Loucy (cell line): ENCODE data around the gene C16orf86.
"Not testable (repeated sequence)": the region's sequence is repeated elsewhere in the genome, so short reads cannot be mapped to it uniquely, and the experiment has no call there.

Experiments used
- H2AFZ ChIP-seq: fragments of 200-600 bp; sonication (generic); 2 replicates; pipeline ENCODE4 v1.6.0; 2016; ENCODE audit warnings: antibody characterized with exemption, mild to moderate bottlenecking, low read length, moderate library complexity
- H3F3A ChIP-seq: fragments of 200-600 bp; 2 replicates; pipeline ENCODE4 v1.6.0; 2016; ENCODE audit warnings: antibody characterized with exemption, low read depth, mild to moderate bottlenecking
- H3K27me3 ChIP-seq: fragments of 200-600 bp; sonication (generic); 2 replicates; pipeline ENCODE4 v1.6.1; 2014; ENCODE audit warnings: low read length, mild to moderate bottlenecking; ENCODE audit not compliant: insufficient read depth, poor library complexity, severe bottlenecking
- H3K36me3 ChIP-seq: fragments of 200-600 bp; sonication (generic); 2 replicates; pipeline ENCODE4 v1.6.1; 2016; ENCODE audit warnings: low read length; ENCODE audit not compliant: insufficient read depth
- H3K4me1 ChIP-seq: fragments of 200-600 bp; sonication (generic); 2 replicates; pipeline ENCODE4 v1.5.1; 2014; ENCODE audit warnings: low read length, mild to moderate bottlenecking; ENCODE audit not compliant: insufficient read depth, poor library complexity, severe bottlenecking
- H3K4me2 ChIP-seq: fragments of 200-600 bp; sonication (generic); 2 replicates; pipeline ENCODE4 v1.6.0; 2014; ENCODE audit warnings: antibody characterized with exemption, low read length, low read depth, mild to moderate bottlenecking; ENCODE audit not compliant: poor library complexity, severe bottlenecking
- H3K4me3 ChIP-seq: fragments of 200-600 bp; sonication (generic); 2 replicates; pipeline ENCODE4 v1.5.1; 2014; ENCODE audit warnings: low read length, mild to moderate bottlenecking, mixed read lengths; ENCODE audit not compliant: poor library complexity, severe bottlenecking
- H3K79me2 ChIP-seq: fragments of 200-600 bp; sonication (generic); 2 replicates; pipeline ENCODE4 v1.6.1; 2014; ENCODE audit warnings: low read length; ENCODE audit not compliant: insufficient read depth
- H3K9ac ChIP-seq: fragments of 200-600 bp; sonication (generic); 2 replicates; pipeline ENCODE4 v1.6.0; 2014; ENCODE audit warnings: mild to moderate bottlenecking, low read depth, low read length, moderate library complexity; ENCODE audit not compliant: poor library complexity, severe bottlenecking
- H3K9me2 ChIP-seq: fragments of 200-600 bp; sonication (generic); replicated peaks from 2 replicates; pipeline ENCODE4 v1.6.1; 2016; ENCODE audit warnings: low read depth, low read length, mixed read lengths
- H3K9me3 ChIP-seq: fragments of 200-600 bp; sonication (generic); 2 replicates; pipeline ENCODE4 v1.6.1; 2014; ENCODE audit warnings: mild to moderate bottlenecking, antibody characterized with exemption, low read length, low read depth; ENCODE audit not compliant: insufficient read depth
- H4K20me1 ChIP-seq: fragments of 200-600 bp; sonication (generic); 2 replicates; pipeline ENCODE4 v1.6.0; 2014; ENCODE audit warnings: antibody characterized with exemption, low read length, mild to moderate bottlenecking; ENCODE audit not compliant: insufficient read depth, poor library complexity, severe bottlenecking
- EZH2phosphoT487 ChIP-seq: fragments of 200-600 bp; IDR thresholded peaks from 2 replicates; pipeline ENCODE4 v1.6.1; 2018; ENCODE audit warnings: antibody characterized with exemption, mild to moderate bottlenecking, moderate library complexity, borderline replicate concordance
- TF ChIP-seq, protein P1 (sequence below): fragments of 200-600 bp; sonication (generic); conservative IDR thresholded peaks from 2 replicates; pipeline ENCODE4 v1.5.1; 2014; ENCODE audit warnings: mild to moderate bottlenecking, antibody characterized with exemption, low read length

The C16orf86 gene

DNA sequence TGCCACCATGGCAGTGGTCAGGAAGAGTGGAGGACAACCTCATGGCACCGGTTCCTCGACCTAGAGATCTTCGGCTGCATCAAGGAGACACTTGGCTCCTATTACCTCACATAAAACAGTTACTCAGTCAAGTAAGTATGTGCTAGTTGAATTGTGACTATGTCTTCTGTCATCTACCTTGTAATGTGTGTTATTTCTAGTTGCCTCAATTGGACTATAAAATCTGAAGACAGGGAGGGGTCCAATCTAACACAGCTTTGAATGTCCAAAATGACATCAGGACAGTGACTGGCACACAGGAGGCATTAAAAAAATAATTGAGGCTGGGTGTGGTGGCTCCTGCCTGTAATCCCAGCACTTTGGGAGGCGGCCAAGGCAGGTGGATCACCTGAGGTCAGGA is 17.2 kb downstream of the C16orf86 start:
- no peak for TF ChIP-seq EZH2phosphoT487
- TF ChIP-seq, protein P1, sequence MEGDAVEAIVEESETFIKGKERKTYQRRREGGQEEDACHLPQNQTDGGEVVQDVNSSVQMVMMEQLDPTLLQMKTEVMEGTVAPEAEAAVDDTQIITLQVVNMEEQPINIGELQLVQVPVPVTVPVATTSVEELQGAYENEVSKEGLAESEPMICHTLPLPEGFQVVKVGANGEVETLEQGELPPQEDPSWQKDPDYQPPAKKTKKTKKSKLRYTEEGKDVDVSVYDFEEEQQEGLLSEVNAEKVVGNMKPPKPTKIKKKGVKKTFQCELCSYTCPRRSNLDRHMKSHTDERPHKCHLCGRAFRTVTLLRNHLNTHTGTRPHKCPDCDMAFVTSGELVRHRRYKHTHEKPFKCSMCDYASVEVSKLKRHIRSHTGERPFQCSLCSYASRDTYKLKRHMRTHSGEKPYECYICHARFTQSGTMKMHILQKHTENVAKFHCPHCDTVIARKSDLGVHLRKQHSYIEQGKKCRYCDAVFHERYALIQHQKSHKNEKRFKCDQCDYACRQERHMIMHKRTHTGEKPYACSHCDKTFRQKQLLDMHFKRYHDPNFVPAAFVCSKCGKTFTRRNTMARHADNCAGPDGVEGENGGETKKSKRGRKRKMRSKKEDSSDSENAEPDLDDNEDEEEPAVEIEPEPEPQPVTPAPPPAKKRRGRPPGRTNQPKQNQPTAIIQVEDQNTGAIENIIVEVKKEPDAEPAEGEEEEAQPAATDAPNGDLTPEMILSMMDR = no peak

DNA sequence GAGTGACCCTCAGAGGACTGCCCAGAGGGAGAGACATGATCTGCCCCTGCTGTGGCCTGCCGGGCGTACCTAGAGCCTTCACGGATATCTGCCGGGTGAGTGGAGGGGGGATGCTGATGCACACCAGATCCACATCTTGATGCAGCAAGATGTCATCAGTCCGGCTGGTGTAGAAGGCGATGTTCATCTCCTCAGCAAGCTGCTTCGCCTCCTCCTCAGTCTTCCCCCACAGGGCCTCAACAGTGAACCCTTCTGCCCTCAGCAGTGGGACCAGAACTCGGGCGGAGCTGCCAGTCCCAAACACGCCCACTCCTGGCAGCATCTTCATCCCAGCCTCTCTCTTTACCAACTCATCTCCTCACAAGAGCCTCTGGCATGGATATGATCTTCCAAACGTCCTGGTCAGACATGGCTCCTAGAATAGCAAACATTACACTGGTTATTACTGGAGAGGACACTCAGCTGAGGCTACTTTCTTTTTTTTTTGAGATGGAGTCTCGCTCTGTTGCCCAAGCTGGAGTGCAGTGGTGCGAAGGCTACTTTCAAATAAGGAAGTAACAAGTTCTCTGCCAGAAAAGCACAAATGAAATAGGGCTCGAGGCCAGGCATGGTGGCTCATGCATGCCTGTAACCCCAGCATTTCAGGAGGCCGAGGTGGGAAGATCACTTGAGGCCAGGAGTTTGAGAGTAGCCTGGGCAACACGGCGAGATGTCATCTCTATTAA is 18.9 kb downstream of the C16orf86 start:
- no peaks in the 10 kb centered on the region for H3K4me1 ChIP-seq
- no peaks in the 10 kb centered on the region for H4K20me1 ChIP-seq
- no peaks in the 10 kb centered on the region for H3F3A ChIP-seq
- no peak overlapping the region for H2AFZ ChIP-seq
- H3K9ac ChIP-seq = no peak overlapping the region
- no peak overlapping the region for H3K4me2 ChIP-seq
- no peaks in the 10 kb centered on the region for H3K27me3 ChIP-seq
- H3K9me2 ChIP-seq = no peaks in the 10 kb centered on the region
- H3K36me3 ChIP-seq = peaks cover 38% of the 10 kb centered on the region
- H3K4me3 ChIP-seq = no peak overlapping the region
- no peaks in the 10 kb centered on the region for H3K79me2 ChIP-seq
- TF ChIP-seq EZH2phosphoT487 = no peak
- TF ChIP-seq, protein P1 = no peak
- no peaks in the 10 kb centered on the region for H3K9me3 ChIP-seq

More for the DNA sequence above, 17.2 kb downstream of the C16orf86 start:
- H3K27me3 ChIP-seq = no peaks in the 10 kb centered on the region
- H3K4me2 ChIP-seq = no peak overlapping the region
- no peaks in the 10 kb centered on the region for H3K79me2 ChIP-seq
- no peaks in the 10 kb centered on the region for H3K9me2 ChIP-seq
- H3F3A ChIP-seq = no peaks in the 10 kb centered on the region
- H2AFZ ChIP-seq = no peak overlapping the region
- H3K4me1 ChIP-seq = no peaks in the 10 kb centered on the region
- no peak overlapping the region for H3K9ac ChIP-seq
- H3K36me3 ChIP-seq = peaks cover 33% of the 10 kb centered on the region; the same call in 1 of the 2 replicates
- no peak overlapping the region for H3K4me3 ChIP-seq
- H3K9me3 ChIP-seq = no peaks in the 10 kb centered on the region
- no peaks in the 10 kb centered on the region for H4K20me1 ChIP-seq

DNA sequence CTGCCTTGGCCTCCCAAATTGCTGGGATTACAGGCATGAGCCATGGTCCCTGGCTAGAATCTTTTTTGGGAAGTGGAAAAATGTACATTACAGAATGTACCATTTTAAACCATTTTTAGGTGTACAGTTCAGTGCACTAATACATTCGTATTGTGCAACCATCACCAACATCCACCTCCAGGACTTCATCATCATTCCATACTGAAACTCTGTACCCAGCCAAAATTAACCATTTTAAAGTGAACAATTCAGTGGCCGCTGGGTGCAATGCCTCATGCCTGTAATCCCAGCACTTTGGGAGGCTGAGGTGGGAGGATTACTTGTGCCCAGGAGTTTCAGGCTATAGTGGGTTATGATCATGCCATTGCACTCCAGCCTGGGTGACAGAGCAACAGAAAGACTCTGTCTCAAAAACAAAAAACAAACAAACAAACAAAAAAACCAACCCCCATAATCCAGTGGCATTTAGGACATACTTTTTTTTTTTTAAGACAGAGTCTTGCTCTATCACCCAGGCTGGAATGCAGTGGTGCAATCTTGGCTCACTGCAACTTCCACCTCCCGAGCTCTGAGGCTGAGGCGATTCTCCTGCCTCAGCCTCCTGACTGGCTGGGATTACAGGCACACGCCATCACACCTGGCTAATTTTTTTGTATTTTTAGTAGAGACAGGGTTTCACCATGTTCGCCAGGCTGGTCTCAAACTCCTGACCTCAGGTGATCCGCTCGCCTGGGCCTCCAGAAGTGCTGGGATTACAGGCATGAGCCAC is 27.1 kb downstream of the C16orf86 start:
- H2AFZ ChIP-seq, H3F3A ChIP-seq, H3K4me1 ChIP-seq, H3K9me2 ChIP-seq, H3K4me2 ChIP-seq, H3K9me3 ChIP-seq, H3K27me3 ChIP-seq, H4K20me1 ChIP-seq, H3K4me3 ChIP-seq, H3K9ac ChIP-seq: not testable (repeated sequence)
- peaks cover 13% of the 10 kb centered on the region for H3K36me3 ChIP-seq
- H3K79me2 ChIP-seq = peaks cover 24% of the 10 kb centered on the region
